Renal cortex interstitium (tissue), 15 donors: Measurements from ENCODE around the gene CKLF. TPM values are rescaled to one million over a fixed set of nuclear protein-coding genes. Genes with fewer than 3 reads are reported as not detected.

Experiments
- DNase-seq, 11 donors: peaks; one replicate each; pipeline ENCODE4 v3.0.0-alpha.2; 2013; ENCODE audit warnings: low read depth in 9 of 11, low spot score in 4 of 11; ENCODE audit errors: extremely low read depth in 1 of 11
- long read RNA-seq, 16 experiments: transcript quantifications; one replicate each; lab custom pipeline, GENCODE V29; 2026
- polyA plus RNA-seq, 3 donors: library from polyadenylated mRNA; unstranded; fragments of 120-200 nt; gene quantifications; one replicate each; pipeline ENCODE4 v1.2.1, GENCODE V29; 2013; ENCODE audit not compliant: insufficient read length in 3 of 3

The CKLF gene
- polyA plus RNA-seq, result 10 to 100 TPM; 33.1 to 42.2 (median 41.5) TPM
- long read RNA-seq, donor 1, transcript CKLF-206 (2 exons, 564 nt), result minor isoform, 5 of 70 reads
- long read RNA-seq, donor 1, transcript CKLF-201 (4 exons, 669 nt), result minor isoform, 13 of 70 reads
- long read RNA-seq, donor 1, transcript CKLF-203 (3 exons, 508 nt), result major isoform, 49 of 70 reads
- long read RNA-seq, donor 1, partial matches to known transcripts, result 0 of 70 reads
- long read RNA-seq, donor 1, other reads (novel, unspliced or antisense), result 0 of 70 reads
- long read RNA-seq, donor 2, transcript CKLF-201 (4 exons, 669 nt), result minor isoform, 23 of 57 reads
- long read RNA-seq, donor 2, transcript CKLF-203 (3 exons, 508 nt), result major isoform, 27 of 57 reads
- long read RNA-seq, donor 2, partial matches to known transcripts, result 0 of 57 reads
- long read RNA-seq, donor 2, other reads (novel, unspliced or antisense), result 0 of 57 reads
- long read RNA-seq, donor 3, transcript CKLF-203 (3 exons, 508 nt), result major isoform, 42 of 85 reads
- long read RNA-seq, donor 3, transcript CKLF-201 (4 exons, 669 nt), result minor isoform, 34 of 85 reads
- long read RNA-seq, donor 3, partial matches to known transcripts, result 0 of 85 reads
- long read RNA-seq, donor 3, other reads (novel, unspliced or antisense), result 0 of 85 reads
- long read RNA-seq, donor 4, transcript CKLF-202 (3 exons, 571 nt), result minor isoform, 6 of 52 reads
- long read RNA-seq, donor 4, transcript CKLF-203 (3 exons, 508 nt), result major isoform, 34 of 52 reads
- long read RNA-seq, donor 4, transcript CKLF-201 (4 exons, 669 nt), result minor isoform, 5 of 52 reads
- long read RNA-seq, donor 4, partial matches to known transcripts, result 0 of 52 reads
- long read RNA-seq, donor 4, other reads (novel, unspliced or antisense), result 0 of 52 reads
- long read RNA-seq, donor 5, result 0 reads
- long read RNA-seq, donor 6, transcript CKLF-203 (3 exons, 508 nt), result major isoform, 27 of 54 reads
- long read RNA-seq, donor 6, transcript CKLF-201 (4 exons, 669 nt), result minor isoform, 15 of 54 reads
- long read RNA-seq, donor 6, partial matches to known transcripts, result 5 of 54 reads
- long read RNA-seq, donor 6, other reads (novel, unspliced or antisense), result 0 of 54 reads
- long read RNA-seq, donor 7, transcript CKLF-203 (3 exons, 508 nt), result major isoform, 32 of 67 reads
- long read RNA-seq, donor 7, transcript CKLF-201 (4 exons, 669 nt), result minor isoform, 20 of 67 reads
- long read RNA-seq, donor 7, partial matches to known transcripts, result 0 of 67 reads
- long read RNA-seq, donor 7, other reads (novel, unspliced or antisense), result 8 of 67 reads
- long read RNA-seq, donor 8, result 0 reads
- long read RNA-seq, donor 9, transcript CKLF-203 (3 exons, 508 nt), result major isoform, 31 of 55 reads
- long read RNA-seq, donor 9, transcript CKLF-201 (4 exons, 669 nt), result minor isoform, 18 of 55 reads
- long read RNA-seq, donor 9, partial matches to known transcripts, result 0 of 55 reads
- long read RNA-seq, donor 9, other reads (novel, unspliced or antisense), result 0 of 55 reads
- long read RNA-seq, donor 10, transcript CKLF-201 (4 exons, 669 nt), result minor isoform, 27 of 70 reads
- long read RNA-seq, donor 10, transcript CKLF-203 (3 exons, 508 nt), result major isoform, 36 of 70 reads
- long read RNA-seq, donor 10, partial matches to known transcripts, result 0 of 70 reads
- long read RNA-seq, donor 10, other reads (novel, unspliced or antisense), result 0 of 70 reads
- long read RNA-seq, donor 11, transcript CKLF-203 (3 exons, 508 nt), result major isoform, 31 of 55 reads
- long read RNA-seq, donor 11, transcript CKLF-201 (4 exons, 669 nt), result minor isoform, 19 of 55 reads
- long read RNA-seq, donor 11, partial matches to known transcripts, result 0 of 55 reads
- long read RNA-seq, donor 11, other reads (novel, unspliced or antisense), result 0 of 55 reads
- long read RNA-seq, donor 12, transcript CKLF-203 (3 exons, 508 nt), result major isoform, 14 of 21 reads
- long read RNA-seq, donor 12, partial matches to known transcripts, result 0 of 21 reads
- long read RNA-seq, donor 12, other reads (novel, unspliced or antisense), result 0 of 21 reads
- long read RNA-seq, donor 13, result 0 reads
- long read RNA-seq, donor 14, transcript CKLF-203 (3 exons, 508 nt), result major isoform, 33 of 67 reads
- long read RNA-seq, donor 14, transcript CKLF-201 (4 exons, 669 nt), result minor isoform, 20 of 67 reads
- long read RNA-seq, donor 14, partial matches to known transcripts, result 0 of 67 reads
- long read RNA-seq, donor 14, other reads (novel, unspliced or antisense), result 5 of 67 reads
- long read RNA-seq, donor 15, transcript CKLF-201 (4 exons, 669 nt), result minor isoform, 9 of 31 reads
- long read RNA-seq, donor 15, transcript CKLF-203 (3 exons, 508 nt), result major isoform, 16 of 31 reads
- long read RNA-seq, donor 15, partial matches to known transcripts, result 0 of 31 reads
- long read RNA-seq, donor 15, other reads (novel, unspliced or antisense), result 0 of 31 reads
- long read RNA-seq, donor 16, transcript CKLF-201 (4 exons, 669 nt), result minor isoform, 34 of 125 reads
- long read RNA-seq, donor 16, transcript CKLF-204 (2 exons, 412 nt), result minor isoform, 5 of 125 reads
- long read RNA-seq, donor 16, transcript CKLF-203 (3 exons, 508 nt), result major isoform, 76 of 125 reads
- long read RNA-seq, donor 16, partial matches to known transcripts, result 0 of 125 reads
- long read RNA-seq, donor 16, other reads (novel, unspliced or antisense), result 0 of 125 reads

- DNase-seq, result peak; percentile 78 to 91 (median 86)
Measured at GRCh38 chr16:66552286-66553177, at the start of gene CKLF. TSS of gene CKLF (plus strand) at chr16:66552576. CDS start at chr16:66552716, 140 bp downstream.

- DNase-seq, result no peak
Measured at GRCh38 chr16:66503030-66503429, 49.3 kb upstream of the CKLF start.

GRCh38 chr16:66503612-66504011 is 48.8 kb upstream of the CKLF start:
- DNase-seq, result no peak

GRCh38 chr16:66507731-66508239 is 44.6 kb upstream of the CKLF start:
- no peak for DNase-seq

GRCh38 chr16:66508248-66508913 is 44.0 kb upstream of the CKLF start:
- no peak for DNase-seq

GRCh38 chr16:66508914-66509496 is 43.4 kb upstream of the CKLF start:
- DNase-seq, result no peak

GRCh38 chr16:66509576-66509975 is 42.8 kb upstream of the CKLF start:
- DNase-seq, result no peak

- DNase-seq, result no peak
Measured at GRCh38 chr16:66510298-66510697, 42.1 kb upstream of the CKLF start.

- DNase-seq, result no peak
Measured at GRCh38 chr16:66510711-66511601, 41.4 kb upstream of the CKLF start.

- no peak for DNase-seq
Measured at GRCh38 chr16:66511602-66512271, 40.6 kb upstream of the CKLF start.

- DNase-seq, result no peak
Measured at GRCh38 chr16:66512272-66513110, 39.9 kb upstream of the CKLF start.

GRCh38 chr16:66513111-66513723 is 39.2 kb upstream of the CKLF start:
- no peak for DNase-seq
